HepG2 (cell line): ENCODE data around the gene HOXD12. TPM values are rescaled to one million over a fixed set of nuclear protein-coding genes. Genes with fewer than 3 reads are reported as not detected.

Source experiments
- ATAC-seq: fragments of 200-7000 bp; cut with Tn5 transposase; 3 replicates; pipeline ENCODE4 v1.9.1; 2020; ENCODE audit warnings: mild to moderate bottlenecking, moderate library complexity
- BruUV-seq: library from RNA; stranded (reverse); fragments of 400-500 nt; replicated peaks from 2 replicates; lab custom pipeline; 2021; lab: Mats Ljungman, UMichigan
- CTCF ChIA-PET: fragments of 300-600 bp; formaldehyde crosslinking; extraction: SDS; loops from one replicate; lab custom pipeline; 2021; ENCODE audit warnings: low total read pairs, inconsistent platforms, low intra/inter-chr PET ratio; lab: Yijun Ruan, JAX
- POLR2A ChIA-PET: fragments of 350-600 bp; sonication (Branson Sonifier 250); formaldehyde crosslinking; loops from one replicate; lab custom pipeline; 2020; ENCODE audit warnings: antibody characterized with exemption, inconsistent platforms; lab: Yijun Ruan, JAX
- DNase-seq: peaks from one replicate; pipeline ENCODE4 v3.0.0-alpha.2; 2015; ENCODE audit warnings: low spot score
- FAIRE-seq: peaks from 3 replicates; lab custom pipeline; 2011; peaks lifted over from hg19 to GRCh38; lab: Jason Lieb, UNC
- H2AFZ ChIP-seq: one replicate; pipeline ENCODE4 v1.6.1; 2011; ENCODE audit warnings: low read length, inconsistent platforms
- H3K27ac ChIP-seq: fragments of 300-600 bp; 3 replicates; pipeline ENCODE4 v1.8.0; 2011; ENCODE audit warnings: mixed run types, mild to moderate bottlenecking, mixed read lengths, low read length, inconsistent platforms; ENCODE audit not compliant: insufficient read depth; ENCODE audit errors: extremely low read length
- H3K27me3 ChIP-seq, 2 experiments: fragments of 200-600 bp in 1 of 2; 2 replicates in 1 of 2; 3 replicates in 1 of 2; pipeline versions ENCODE4 v1.6.0 to v1.8.0; 2011; ENCODE audit warnings: low read length in 2 of 2, mild to moderate bottlenecking in 2 of 2, moderate library complexity in 2 of 2, inconsistent platforms in 1 of 2; ENCODE audit not compliant: insufficient read depth in 2 of 2, control insufficient read depth in 1 of 2
- H3K36me3 ChIP-seq, 2 experiments: fragments of 200-600 bp in 1 of 2; replicated peaks in 1 of 2; 2 replicates in 1 of 2; 3 replicates in 1 of 2; pipeline versions ENCODE4 v1.5.1 to v1.8.0; 2011; ENCODE audit warnings: low read length in 2 of 2, inconsistent platforms in 1 of 2; ENCODE audit not compliant: insufficient read depth in 2 of 2, control insufficient read depth in 1 of 2
- H3K4me1 ChIP-seq: 2 replicates; pipeline ENCODE4 v1.5.1; 2012; ENCODE audit warnings: low read length, inconsistent platforms; ENCODE audit not compliant: insufficient read depth
- H3K4me2 ChIP-seq: 2 replicates; pipeline ENCODE4 v1.6.0; 2011; ENCODE audit warnings: low read depth, low read length, inconsistent platforms
- H3K4me3 ChIP-seq, 3 experiments: fragments of 200-600 bp in 1 of 3; sonication (generic), shearing (Covaris generic) in 1 of 3; replicated peaks in 1 of 3; 2 replicates each; pipeline ENCODE4 v1.5.1; 2011 to 2016; ENCODE audit warnings: low read length in 3 of 3, inconsistent platforms in 2 of 3, low read depth in 2 of 3, mild to moderate bottlenecking in 2 of 3, control low read depth in 1 of 3, mixed read lengths in 1 of 3; ENCODE audit not compliant: insufficient read depth in 1 of 3
- H3K79me2 ChIP-seq: one replicate; pipeline ENCODE4 v1.6.1; 2011; ENCODE audit warnings: low read length, inconsistent platforms; ENCODE audit not compliant: insufficient read depth
- H3K9ac ChIP-seq: 2 replicates; pipeline ENCODE4 v1.6.0; 2011; ENCODE audit warnings: mild to moderate bottlenecking, low read depth, low read length, inconsistent platforms; ENCODE audit not compliant: insufficient read depth
- H3K9me3 ChIP-seq: 2 replicates; pipeline ENCODE4 v1.5.1; 2012; ENCODE audit warnings: mild to moderate bottlenecking, low read length
- H4K20me1 ChIP-seq: 2 replicates; pipeline ENCODE4 v1.6.0; 2011; ENCODE audit warnings: inconsistent platforms, mild to moderate bottlenecking, low read length, moderate library complexity; ENCODE audit not compliant: insufficient read depth
- CBX2 ChIP-seq, 2 experiments: fragments of 200-600 bp in 1 of 2; sonication (generic); formaldehyde crosslinking in 1 of 2; IDR thresholded peaks; 2 replicates each; pipeline versions ENCODE4 v1.7.0 to v1.8.1; 2018 to 2022; ENCODE audit warnings: low read depth in 2 of 2, low read length in 1 of 2, mild to moderate bottlenecking in 1 of 2, missing genetic modification reagents in 1 of 2
- EP300 ChIP-seq, 3 experiments: sonication (generic) in 1 of 3; formaldehyde crosslinking in 1 of 3; IDR thresholded peaks; 2 replicates each; pipeline versions ENCODE4 v1.5.1 to v1.6.1; 2011 to 2020; ENCODE audit warnings: low read depth in 2 of 3, low read length in 2 of 3, borderline replicate concordance in 1 of 3, improper control_type of control experiment in 1 of 3, mild to moderate bottlenecking in 1 of 3, missing genetic modification reagents in 1 of 3, moderate library complexity in 1 of 3
- HDAC1 ChIP-seq: sonication (generic); formaldehyde crosslinking; IDR thresholded peaks from 2 replicates; pipeline ENCODE4 v1.5.1; 2020; ENCODE audit warnings: mild to moderate bottlenecking, missing genetic modification reagents
- KDM6A ChIP-seq: IDR thresholded peaks from 2 replicates; pipeline ENCODE4 v1.6.1; 2016; ENCODE audit warnings: low read depth
- MZF1 ChIP-seq: sonication (generic); formaldehyde crosslinking; IDR thresholded peaks from 2 replicates; pipeline ENCODE4 v1.8.1; 2023; ENCODE audit warnings: mild to moderate bottlenecking, missing genetic modification reagents, borderline replicate concordance
- SMAD3 ChIP-seq: sonication (generic); formaldehyde crosslinking; IDR thresholded peaks from 2 replicates; pipeline ENCODE4 v1.4.0; 2020; ENCODE audit warnings: missing genetic modification reagents
- SOX13 ChIP-seq, 3 experiments: fragments of 450-650 bp in 1 of 3; sonication (generic) in 1 of 3; formaldehyde crosslinking in 1 of 3; IDR thresholded peaks in 2 of 3; conservative IDR thresholded peaks in 1 of 3; 2 replicates each; pipeline versions ENCODE4 v1.5.0 to v1.6.1; 2016 to 2020; ENCODE audit warnings: antibody characterized with exemption in 1 of 3, mild to moderate bottlenecking in 1 of 3, missing compliant biosample characterization in 1 of 3, missing genetic modification reagents in 1 of 3, moderate library complexity in 1 of 3
- SOX5 ChIP-seq: IDR thresholded peaks from 2 replicates; pipeline ENCODE4 v1.6.1; 2016; ENCODE audit warnings: borderline replicate concordance
- SOX6 ChIP-seq, 2 experiments: fragments of 450-650 bp in 1 of 2; sonication (generic) in 1 of 2; formaldehyde crosslinking in 1 of 2; IDR thresholded peaks; 2 replicates each; pipeline versions ENCODE4 v1.4.0 to v1.6.1; 2017 to 2020; ENCODE audit warnings: antibody characterized with exemption in 1 of 2, mild to moderate bottlenecking in 1 of 2, missing genetic modification reagents in 1 of 2
- STAT6 ChIP-seq: sonication (generic); formaldehyde crosslinking; IDR thresholded peaks from 2 replicates; pipeline ENCODE4 v1.4.0; 2020; ENCODE audit warnings: missing genetic modification reagents, mild to moderate bottlenecking, borderline replicate concordance
- TFAP4 ChIP-seq: sonication (generic); IDR thresholded peaks from 2 replicates; pipeline ENCODE4 v1.6.1; 2016; ENCODE audit warnings: low read depth, borderline replicate concordance
- ZNF577 ChIP-seq: sonication (generic); formaldehyde crosslinking; IDR thresholded peaks from 2 replicates; pipeline ENCODE4 v1.4.0; 2020; ENCODE audit warnings: mild to moderate bottlenecking, low read depth, missing genetic modification reagents, borderline replicate concordance
- whole genome bisulfite sequencing: methylation state at CpG from one replicate; pipeline ENCODE4 v1.1.6; 2017; ENCODE audit warnings: low lambda C conversion rate; 5-methylcytosine and 5-hydroxymethylcytosine counted together
- in situ Hi-C: cut with HindIII; loops from 2 replicates; pipeline ENCODE4 v1.10.0; 2017; ENCODE audit warnings: low pct_unique_long_range_greater_than_20kb; ENCODE audit not compliant: extremely low pct_ligation_motif_present
- intact Hi-C: fragments of 100-400 bp; cut with micrococcal nuclease; formaldehyde crosslinking; loops from one replicate; pipeline ENCODE4 v1.10.0; 2022; ENCODE audit not compliant: unreplicated experiment
- polyA plus RNA-seq, 8 experiments: library from polyadenylated mRNA; depleted of rRNA in 3 of 8; stranded (reverse) in 7 of 8; unstranded in 1 of 8; fragments of >200 nt; fragmentation: Illumina TruSeq in 4 of 8; extraction: Trizol in 4 of 8; gene quantifications; 2 replicates each; pipeline versions ENCODE4 v1.2.1 to v1.2.3, GENCODE V29; 2011 to 2016; ENCODE audit warnings: low read depth in 4 of 8, missing spikeins in 1 of 8, mixed read lengths in 1 of 8; ENCODE audit not compliant: insufficient read depth in 1 of 8
- total RNA-seq, 5 experiments: library from RNA; depleted of rRNA; stranded (reverse); fragments of >200 nt; fragmentation: Illumina TruSeq; extraction: Trizol; gene quantifications; 2 replicates each; pipeline ENCODE4 v1.2.3, GENCODE V29; 2016; ENCODE audit warnings: low read depth in 1 of 5

HOXD12 gene
- total and polyA plus RNA-seq, 2 of the 13 experiments (the other 11 are each of a cell fraction or from before 2014, with no cell fraction given), result not detected

- TF ChIP-seq STAT6 (CRISPR knock-in tag) (no peak), KDM6A (CRISPR knock-in tag) (no peak)
Measured at GRCh38 chr2:176112375-176113302, 13.0 kb downstream of the HOXD12 start (continued).

- FAIRE-seq, result no peak
- Histone ChIP-seq H2AFZ (no peak overlapping the region), H3K4me2 (0 out of 2 replicates have a peak overlapping the region, but pooled peaks have one; percentile 5), H3K4me3 (no peak overlapping the region)
- POLR2A ChIA-PET, result no interaction called here
- WGBS, result 23% methylated on average over 20 of the region's 26 CpGs
- peak; percentile 73 for TF ChIP-seq TFAP4
- no peak for TF ChIP-seq SOX13 (IDR thresholded peaks at IDR 0.05)
- peak in 1 of 2 experiments; percentile 37; a peak in 1 of 4 replicates for TF ChIP-seq SOX13 (CRISPR knock-in tag; conservative IDR thresholded peaks at IDR 0.05 in 1 of 2, IDR thresholded peaks at IDR 0.05 in 1 of 2)
- peak in 1 of 2 experiments; percentile 5; a peak in 1 of 4 replicates for TF ChIP-seq EP300 (IDR thresholded peaks at IDR 0.05; ENCODE audit: low read depth in 2 of 2, low read length in 2 of 2)
- TF ChIP-seq EP300 (CRISPR knock-in tag; IDR thresholded peaks at IDR 0.05; ENCODE audit: borderline replicate concordance), result no peak
- no peak for TF ChIP-seq MZF1 (CRISPR knock-in tag)
- no peak for TF ChIP-seq ZNF577 (CRISPR knock-in tag)
- peak; percentile 22; the same call in 1 of the 2 replicates for TF ChIP-seq HDAC1 (CRISPR knock-in tag)
- TF ChIP-seq SOX6 (IDR thresholded peaks at IDR 0.05), result no peak
- peak; percentile 51; the same call in 1 of the 2 replicates for TF ChIP-seq SOX6 (CRISPR knock-in tag; IDR thresholded peaks at IDR 0.05)
- no peak for TF ChIP-seq SMAD3 (CRISPR knock-in tag)
- no peak; the same call in 1 of the 2 replicates for TF ChIP-seq CBX2 (IDR thresholded peaks at IDR 0.05; ENCODE audit: low read depth, low read length)
- 0 out of 2 replicates have a peak, but pooled peaks have one; percentile 20 for TF ChIP-seq CBX2 (CRISPR knock-in tag; IDR thresholded peaks at IDR 0.05; ENCODE audit: low read depth)
- TF ChIP-seq SOX5 (CRISPR knock-in tag), result peak; percentile 42; the same call in 1 of the 2 replicates
- TF ChIP-seq, all 625 proteins: peak for 7
- no peaks in the 10 kb centered on the region for H3K36me3 ChIP-seq
- H4K20me1 ChIP-seq, result no peaks in the 10 kb centered on the region
- peaks cover 14% of the 10 kb centered on the region for H3K4me1 ChIP-seq
- intact Hi-C loops (loop anchor here (5.0 kb wide), 2 partner anchors 523 to 1033 kb away; no protein-coding TSS in a partner anchor), in situ Hi-C loops (no loop called here)
- no peaks in the 10 kb centered on the region for H3K79me2 ChIP-seq
- no peaks in the 10 kb centered on the region for H3K9me3 ChIP-seq
- no TSS peak for BruUV-seq
- DNase-seq, result peak; percentile 45
- H3K27me3 ChIP-seq, result peaks cover 24 to 96% of the 10 kb centered on the region in 2 experiments; a peak in 4 of 5 replicates
- H3K27ac ChIP-seq, result no peak overlapping the region
- peak; percentile 24 for ATAC-seq
- H3K9ac ChIP-seq, result no peak overlapping the region
- CTCF ChIA-PET, result no interaction called here
Measured at GRCh38 chr2:176114120-176114929, 14.7 kb downstream of the HOXD12 start.
